Measurements from ENCODE around the gene ASRGL1. TPM values are rescaled to one million over a fixed set of nuclear protein-coding genes. Genes with fewer than 3 reads are reported as not detected.

Gene ASRGL1
- total and polyA plus RNA-seq, 12 donors = 1.3 to 9.1 (median 3.1) TPM

GRCh38 chr11:62394825-62395538, 57.7 kb downstream of the ASRGL1 start:
- H3K27me3 ChIP-seq = no peaks in the 10 kb centered on the region
- intact Hi-C loops (cut with DNase I) = loop anchor here in 9 of 10 donors (1.0 to 10.0 kb wide), 15 partner anchors 30 to 470 kb away; partner anchors contain the start of gene AHNAK (in 2 of the 9)
- 5 to 7% methylated on average over 14 of the region's 14 CpGs for WGBS, 2 donors
- H3K4me3 ChIP-seq = peak overlapping the region in 9 of 10 donors; percentile 25 to 55 (median 48)
- ATAC-seq = peak; percentile 77 to 88 (median 84)
- peak overlapping the region; percentile 38 to 84 (median 74) for H3K27ac ChIP-seq
- peak; percentile 81 to 82 for DNase-seq
- no peaks in the 10 kb centered on the region for H3K9me3 ChIP-seq
- peaks cover 0 to 9% (median 0%) of the 10 kb centered on the region in 9 donors for H3K36me3 ChIP-seq
- peak; percentile 59 to 86 (median 74) for TF ChIP-seq CTCF (IDR thresholded peaks at IDR 0.05)
- peaks cover 21 to 54% (median 39%) of the 10 kb centered on the region in 9 donors for H3K4me1 ChIP-seq

DNA sequence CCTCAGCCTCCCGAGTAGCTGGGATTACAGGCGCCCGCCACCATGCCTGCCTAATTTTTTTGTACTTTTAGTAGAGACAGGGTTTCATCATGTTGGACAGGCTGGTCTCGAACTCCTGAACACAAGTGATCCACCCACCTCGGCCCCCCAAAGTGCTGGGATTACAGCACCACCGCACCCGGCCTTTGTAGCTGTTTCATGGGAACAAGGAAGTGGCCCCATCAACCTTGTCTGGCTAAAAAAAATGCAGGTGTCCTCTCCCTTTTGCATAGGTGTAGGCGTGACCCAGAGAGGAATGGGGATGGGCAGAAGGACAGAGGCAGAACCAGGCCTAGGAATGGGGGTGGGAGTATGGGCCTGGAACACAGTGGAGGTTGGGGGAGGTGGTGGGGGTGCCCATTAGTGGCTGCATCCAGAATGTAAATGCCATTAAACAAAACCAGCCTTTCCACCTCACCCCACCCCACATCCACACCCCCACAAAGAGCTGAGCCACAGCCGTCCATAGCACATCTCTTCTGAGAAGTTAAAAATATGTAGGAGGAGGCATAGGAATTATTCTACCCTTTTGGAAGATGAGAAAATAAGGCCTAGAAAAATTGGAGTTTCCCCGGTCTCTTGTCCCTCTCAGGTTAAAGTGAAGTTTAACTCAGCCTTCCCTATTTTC, 58.8 kb downstream of the ASRGL1 start:
- intact Hi-C loops (cut with DNase I) = loop anchor here in 9 of 10 donors (1.0 to 10.0 kb wide), 14 partner anchors 29 to 469 kb away; partner anchors contain the start of gene AHNAK (in 2 of the 9)
- ATAC-seq (no peak), DNase-seq (no peak)
- peaks cover 29 to 65% (median 49%) of the 10 kb centered on the region in 9 donors for H3K4me1 ChIP-seq
- TF ChIP-seq CTCF (IDR thresholded peaks at IDR 0.05) = no peak
- H3K4me3 ChIP-seq = no peak overlapping the region
- 90 to 94% methylated on average over 10 of the region's 10 CpGs for WGBS, 2 donors
- H3K36me3 ChIP-seq = peaks cover 0 to 9% (median 0%) of the 10 kb centered on the region in 9 donors
- H3K27ac ChIP-seq = peak overlapping the region in 4 of 10 donors; percentile 8 to 84 (median 14)
- H3K9me3 ChIP-seq = no peaks in the 10 kb centered on the region
- no peaks in the 10 kb centered on the region for H3K27me3 ChIP-seq

GRCh38 chr11:62398011-62398994, 61.1 kb downstream of the ASRGL1 start:
- Histone ChIP-seq H3K27me3 (no peaks in the 10 kb centered on the region), H3K27ac (peak overlapping the region in 9 of 10 donors; percentile 28 to 86 (median 72)), H3K9me3 (no peaks in the 10 kb centered on the region), H3K4me3 (no peak overlapping the region), H3K4me1 (peaks cover 40 to 85% (median 63%) of the 10 kb centered on the region in 9 donors), H3K36me3 (no peaks in the 10 kb centered on the region)
- intact Hi-C loops (cut with DNase I) = loop anchor here in 9 of 10 donors (5.0 to 10.0 kb wide), 10 partner anchors 109 to 466 kb away; partner anchors contain the start of gene AHNAK (in 2 of the 9)
- peak in 6 of 8 donors; percentile 7 to 20 (median 11) for ATAC-seq
- peak; percentile 24 to 62 for DNase-seq
- TF ChIP-seq CTCF (IDR thresholded peaks at IDR 0.05) = no peak
- 39 to 41% methylated on average over 22 of the region's 22 CpGs for WGBS, 2 donors

Data from heart right ventricle (tissue), 16 donors.